ENCODE data around the gene PPP1R1A.

DNA sequence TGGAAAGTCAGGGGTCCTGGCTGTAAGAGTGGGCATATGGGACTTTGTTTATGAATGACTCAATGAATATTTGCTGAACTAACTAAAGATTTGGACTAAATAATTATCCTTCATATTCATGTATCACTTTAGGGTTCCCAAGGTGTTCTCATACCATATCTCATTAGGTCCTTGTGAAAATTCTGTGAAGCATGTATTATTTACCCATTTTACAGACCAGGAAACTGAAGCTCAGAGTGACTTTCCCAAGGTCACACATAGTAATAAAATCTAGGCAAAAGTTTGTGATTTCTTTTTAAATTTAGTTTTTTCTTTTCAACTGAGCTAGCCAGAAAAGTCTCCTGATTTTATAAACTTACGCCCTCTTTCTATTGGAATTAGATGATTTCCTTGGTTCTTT is 29.7 kb downstream of the PPP1R1A start:
- TF ChIP-seq, protein P1, sequence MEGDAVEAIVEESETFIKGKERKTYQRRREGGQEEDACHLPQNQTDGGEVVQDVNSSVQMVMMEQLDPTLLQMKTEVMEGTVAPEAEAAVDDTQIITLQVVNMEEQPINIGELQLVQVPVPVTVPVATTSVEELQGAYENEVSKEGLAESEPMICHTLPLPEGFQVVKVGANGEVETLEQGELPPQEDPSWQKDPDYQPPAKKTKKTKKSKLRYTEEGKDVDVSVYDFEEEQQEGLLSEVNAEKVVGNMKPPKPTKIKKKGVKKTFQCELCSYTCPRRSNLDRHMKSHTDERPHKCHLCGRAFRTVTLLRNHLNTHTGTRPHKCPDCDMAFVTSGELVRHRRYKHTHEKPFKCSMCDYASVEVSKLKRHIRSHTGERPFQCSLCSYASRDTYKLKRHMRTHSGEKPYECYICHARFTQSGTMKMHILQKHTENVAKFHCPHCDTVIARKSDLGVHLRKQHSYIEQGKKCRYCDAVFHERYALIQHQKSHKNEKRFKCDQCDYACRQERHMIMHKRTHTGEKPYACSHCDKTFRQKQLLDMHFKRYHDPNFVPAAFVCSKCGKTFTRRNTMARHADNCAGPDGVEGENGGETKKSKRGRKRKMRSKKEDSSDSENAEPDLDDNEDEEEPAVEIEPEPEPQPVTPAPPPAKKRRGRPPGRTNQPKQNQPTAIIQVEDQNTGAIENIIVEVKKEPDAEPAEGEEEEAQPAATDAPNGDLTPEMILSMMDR (IDR thresholded peaks at IDR 0.05): no peak
- no peak for TF ChIP-seq POLR2A (IDR thresholded peaks at IDR 0.05)
- TF ChIP-seq POLR2AphosphoS5 (IDR thresholded peaks at IDR 0.05): no peak

Data from prostate gland (tissue), 2 donors.